Measurements from ENCODE around the gene PLS1.

DNA sequence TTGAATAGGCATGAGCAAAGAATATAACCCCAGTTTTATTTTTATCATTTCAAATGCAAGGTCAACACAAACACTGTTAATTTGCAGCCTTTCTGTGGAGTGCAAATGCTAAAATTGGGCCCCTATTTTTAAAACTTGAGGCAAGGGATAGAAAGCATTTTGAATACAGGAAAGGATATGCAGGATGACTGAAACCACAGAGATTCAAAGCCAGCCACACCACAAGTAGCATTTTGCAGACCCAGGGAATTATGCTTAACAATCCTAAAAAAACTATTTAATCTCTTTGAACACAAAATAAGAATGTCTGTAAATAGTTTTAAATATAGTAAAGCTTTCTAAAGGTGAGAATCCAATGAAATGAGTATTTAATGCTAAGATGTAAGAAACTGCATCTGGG lies 64.7 kb downstream of the PLS1 start:
- no peak for TF ChIP-seq POLR2AphosphoS5 (IDR thresholded peaks at IDR 0.05; ENCODE audit: low read depth)
- TF ChIP-seq, protein P1, sequence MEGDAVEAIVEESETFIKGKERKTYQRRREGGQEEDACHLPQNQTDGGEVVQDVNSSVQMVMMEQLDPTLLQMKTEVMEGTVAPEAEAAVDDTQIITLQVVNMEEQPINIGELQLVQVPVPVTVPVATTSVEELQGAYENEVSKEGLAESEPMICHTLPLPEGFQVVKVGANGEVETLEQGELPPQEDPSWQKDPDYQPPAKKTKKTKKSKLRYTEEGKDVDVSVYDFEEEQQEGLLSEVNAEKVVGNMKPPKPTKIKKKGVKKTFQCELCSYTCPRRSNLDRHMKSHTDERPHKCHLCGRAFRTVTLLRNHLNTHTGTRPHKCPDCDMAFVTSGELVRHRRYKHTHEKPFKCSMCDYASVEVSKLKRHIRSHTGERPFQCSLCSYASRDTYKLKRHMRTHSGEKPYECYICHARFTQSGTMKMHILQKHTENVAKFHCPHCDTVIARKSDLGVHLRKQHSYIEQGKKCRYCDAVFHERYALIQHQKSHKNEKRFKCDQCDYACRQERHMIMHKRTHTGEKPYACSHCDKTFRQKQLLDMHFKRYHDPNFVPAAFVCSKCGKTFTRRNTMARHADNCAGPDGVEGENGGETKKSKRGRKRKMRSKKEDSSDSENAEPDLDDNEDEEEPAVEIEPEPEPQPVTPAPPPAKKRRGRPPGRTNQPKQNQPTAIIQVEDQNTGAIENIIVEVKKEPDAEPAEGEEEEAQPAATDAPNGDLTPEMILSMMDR (IDR thresholded peaks at IDR 0.05; ENCODE audit: insufficient read depth, low read length) = no peak
- no peak for TF ChIP-seq GABPA (IDR thresholded peaks at IDR 0.05; ENCODE audit: low read depth)

Measured in HL-60 (cell line).